Liver (tissue), 3 donors: Measurements from ENCODE around the gene PDILT.

Experiments
- CTCF ChIP-seq: fragments of 150-350 bp; IDR thresholded peaks from 2 replicates; pipeline ENCODE4 v1.5.1; 2017; ENCODE audit warnings: improper control_type of control experiment, low read depth, low read length; ENCODE audit not compliant: missing input control
- EGR1 ChIP-seq, 2 donors: IDR thresholded peaks; 2 replicates each; pipeline ENCODE4 v1.6.1; 2016 to 2018; ENCODE audit warnings: antibody characterized with exemption in 2 of 2, low read depth in 2 of 2
- JUND ChIP-seq, 2 donors: IDR thresholded peaks; 2 replicates each; pipeline ENCODE4 v1.6.1; 2016; ENCODE audit warnings: antibody characterized with exemption in 2 of 2
- MAX ChIP-seq: IDR thresholded peaks from 2 replicates; pipeline ENCODE4 v1.6.1; 2016; ENCODE audit warnings: antibody characterized with exemption
- RAD21 ChIP-seq, 2 donors: IDR thresholded peaks; 2 replicates each; pipeline ENCODE4 v1.6.1; 2016; ENCODE audit warnings: antibody characterized with exemption in 2 of 2, mild to moderate bottlenecking in 2 of 2
- REST ChIP-seq: IDR thresholded peaks from 2 replicates; pipeline ENCODE4 v1.6.1; 2016; ENCODE audit warnings: antibody characterized with exemption, mild to moderate bottlenecking
- SP1 ChIP-seq: IDR thresholded peaks from 2 replicates; pipeline ENCODE4 v1.6.1; 2018; ENCODE audit warnings: antibody characterized with exemption, mild to moderate bottlenecking
- YY1 ChIP-seq: IDR thresholded peaks from 2 replicates; pipeline ENCODE4 v1.6.1; 2016; ENCODE audit warnings: antibody characterized with exemption, mild to moderate bottlenecking
- donor health status: healthy.
- donor health status: healthy.

GRCh38 chr16:20377181-20377580 lies 27.4 kb downstream of the PDILT start:
- TF ChIP-seq CTCF = no peak
- no peak for TF ChIP-seq EGR1 (IDR thresholded peaks at IDR 0.05; ENCODE audit: low read depth in 2 of 2)
- TF ChIP-seq REST = no peak
- TF ChIP-seq YY1 = no peak
- no peak for TF ChIP-seq MAX
- no peak for TF ChIP-seq SP1
- TF ChIP-seq JUND (IDR thresholded peaks at IDR 0.05) = no peak
- TF ChIP-seq RAD21 (IDR thresholded peaks at IDR 0.05) = no peak
